Liver (tissue), 3 donors: ENCODE measurements around the gene GNG11.

Experiments used
- CTCF ChIP-seq: fragments of 150-350 bp; IDR thresholded peaks from 2 replicates; pipeline ENCODE4 v1.5.1; 2017; ENCODE audit warnings: improper control_type of control experiment, low read depth, low read length; ENCODE audit not compliant: missing input control
- FOXA1 ChIP-seq: IDR thresholded peaks from 2 replicates; pipeline ENCODE4 v1.6.1; 2016; ENCODE audit warnings: antibody characterized with exemption
- FOXA2 ChIP-seq: IDR thresholded peaks from 2 replicates; pipeline ENCODE4 v1.6.1; 2016; ENCODE audit warnings: antibody characterized with exemption
- GABPA ChIP-seq, 2 donors: IDR thresholded peaks in 1 of 2; conservative IDR thresholded peaks in 1 of 2; 2 replicates each; pipeline ENCODE4 v1.6.1; 2016; ENCODE audit warnings: antibody characterized with exemption in 2 of 2, mild to moderate bottlenecking in 1 of 2, moderate library complexity in 1 of 2
- HNF4G ChIP-seq: IDR thresholded peaks from 2 replicates; pipeline ENCODE4 v1.6.1; 2016; ENCODE audit warnings: antibody characterized with exemption
- JUND ChIP-seq, 2 donors: IDR thresholded peaks; 2 replicates each; pipeline ENCODE4 v1.6.1; 2016; ENCODE audit warnings: antibody characterized with exemption in 2 of 2
- MAX ChIP-seq: IDR thresholded peaks from 2 replicates; pipeline ENCODE4 v1.6.1; 2016; ENCODE audit warnings: antibody characterized with exemption
- REST ChIP-seq: IDR thresholded peaks from 2 replicates; pipeline ENCODE4 v1.6.1; 2016; ENCODE audit warnings: antibody characterized with exemption, mild to moderate bottlenecking
- TAF1 ChIP-seq: conservative IDR thresholded peaks from 2 replicates; pipeline ENCODE4 v1.6.1; 2016; ENCODE audit warnings: antibody characterized with exemption, mild to moderate bottlenecking
- YY1 ChIP-seq: IDR thresholded peaks from 2 replicates; pipeline ENCODE4 v1.6.1; 2016; ENCODE audit warnings: antibody characterized with exemption, mild to moderate bottlenecking
- donor health status: healthy.
- donor health status: healthy.

- TF ChIP-seq CTCF = no peak
- TF ChIP-seq HNF4G = no peak
- TF ChIP-seq REST = no peak
- TF ChIP-seq YY1 = no peak
- TF ChIP-seq GABPA (IDR thresholded peaks at IDR 0.05 in 1 of 2, conservative IDR thresholded peaks at IDR 0.05 in 1 of 2) = no peak
- no peak for TF ChIP-seq FOXA1
- TF ChIP-seq MAX = no peak
- TF ChIP-seq JUND (IDR thresholded peaks at IDR 0.05) = no peak
- TF ChIP-seq FOXA2 = no peak
- no peak for TF ChIP-seq TAF1
Observed at GRCh38 chr7:93889261-93889660, 32.3 kb upstream of the GNG11 start.
